Stimulated activated CD4-positive, alpha-beta T cell treated with anti-CD3 and anti-CD28 coated beads, Interleukin-15, amount 100 ng/mL, for 24 hours (primary cell): Measurements from ENCODE around the gene URI1.

Experiments used
- DNase-seq: peaks from one replicate; pipeline ENCODE4 v3.0.0-alpha.2; 2020

The URI1 gene

DNA sequence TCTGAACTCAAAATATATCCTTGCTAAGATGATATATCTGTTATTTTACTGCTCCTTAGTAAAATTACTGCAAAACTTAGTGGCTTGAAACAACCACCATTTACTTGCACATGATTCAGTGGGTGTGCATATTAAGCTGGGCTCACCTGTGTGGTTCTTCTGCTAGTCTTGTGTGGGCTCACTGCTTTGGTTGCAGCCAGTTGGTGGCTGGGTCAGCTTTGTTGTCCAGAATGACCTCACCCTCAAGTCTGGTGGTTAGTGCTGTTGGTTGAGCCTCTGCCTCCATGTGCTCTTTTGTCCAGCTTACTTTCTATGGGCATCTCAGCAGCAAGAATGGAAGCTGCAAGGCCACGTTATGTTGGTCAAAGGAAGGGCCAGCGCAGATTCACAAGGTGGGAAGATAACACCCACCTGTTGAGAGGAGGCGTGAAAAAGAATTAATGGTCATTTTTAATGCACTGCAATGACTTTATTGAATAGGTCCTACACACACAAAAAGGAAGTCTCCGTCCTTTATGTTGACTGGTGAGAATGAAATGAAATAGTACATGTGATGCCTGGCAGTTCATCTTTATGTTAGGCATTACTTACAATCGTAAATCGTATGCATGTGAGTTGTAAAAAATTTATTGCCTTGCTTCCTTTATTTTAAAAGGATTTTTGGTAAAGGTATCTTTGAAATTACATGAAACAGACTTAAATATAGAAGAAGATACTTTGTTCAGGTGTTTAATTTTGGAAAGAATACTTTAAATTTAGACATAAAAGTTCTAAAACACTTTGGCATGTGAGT is 34.3 kb downstream of the URI1 start:
- DNase-seq = no peak

DNA sequence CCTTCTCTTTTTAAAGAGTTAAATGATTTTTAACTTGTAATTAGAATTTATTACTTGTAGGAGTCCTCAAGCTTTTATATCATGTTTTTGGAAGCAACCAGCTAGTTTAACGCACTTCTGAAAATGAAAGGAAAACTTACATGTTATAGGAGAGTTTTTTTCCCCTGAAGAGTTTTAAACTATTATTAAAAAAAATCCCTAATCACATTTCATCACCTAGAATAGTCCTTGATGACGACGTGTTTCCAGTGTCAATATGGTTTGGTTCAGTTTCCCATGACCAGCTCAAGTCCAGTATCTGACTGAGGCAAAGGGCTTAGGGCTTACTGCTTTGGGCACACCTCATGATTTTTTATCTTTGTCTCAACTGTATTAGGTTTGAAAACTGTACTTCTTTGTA is 36.0 kb downstream of the URI1 start:
- no peak for DNase-seq

DNA sequence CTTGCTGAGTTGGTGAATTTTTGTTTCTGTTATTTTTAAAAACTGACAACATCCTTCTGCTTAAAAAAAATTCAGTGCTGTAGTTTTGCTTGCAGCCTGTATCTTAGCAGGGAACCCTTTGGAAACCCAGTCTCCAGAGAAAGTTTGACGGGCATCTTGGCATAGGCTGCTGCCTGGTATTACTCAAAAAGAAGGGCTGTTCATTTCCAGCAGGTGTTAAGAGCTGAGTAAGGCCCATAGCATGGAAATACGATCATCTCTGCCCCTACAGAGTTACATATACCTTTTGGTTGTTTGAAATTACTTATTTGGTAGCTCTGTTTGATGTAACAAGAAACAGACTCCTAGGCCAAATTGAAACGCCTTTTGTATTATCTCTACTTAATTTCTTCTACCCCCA is 41.5 kb downstream of the URI1 start:
- DNase-seq = no peak

DNA sequence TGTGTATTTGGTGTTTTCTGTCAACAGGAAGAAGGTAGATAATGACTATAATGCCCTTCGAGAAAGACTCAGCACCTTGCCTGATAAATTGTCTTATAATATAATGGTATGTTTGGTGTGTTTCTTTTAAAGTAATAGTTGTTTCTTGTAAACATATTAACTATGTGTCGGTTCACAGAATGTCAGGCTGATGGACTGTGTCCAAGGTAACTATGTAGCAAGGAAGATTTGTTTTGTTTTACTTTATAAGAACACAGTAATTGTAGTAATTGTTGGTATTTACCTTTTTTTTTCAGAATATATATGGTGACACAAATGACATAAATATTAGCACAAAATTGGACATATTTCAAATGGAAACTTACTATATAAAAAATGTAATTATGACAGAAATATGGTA is 43.2 kb downstream of the URI1 start:
- no peak for DNase-seq

DNA sequence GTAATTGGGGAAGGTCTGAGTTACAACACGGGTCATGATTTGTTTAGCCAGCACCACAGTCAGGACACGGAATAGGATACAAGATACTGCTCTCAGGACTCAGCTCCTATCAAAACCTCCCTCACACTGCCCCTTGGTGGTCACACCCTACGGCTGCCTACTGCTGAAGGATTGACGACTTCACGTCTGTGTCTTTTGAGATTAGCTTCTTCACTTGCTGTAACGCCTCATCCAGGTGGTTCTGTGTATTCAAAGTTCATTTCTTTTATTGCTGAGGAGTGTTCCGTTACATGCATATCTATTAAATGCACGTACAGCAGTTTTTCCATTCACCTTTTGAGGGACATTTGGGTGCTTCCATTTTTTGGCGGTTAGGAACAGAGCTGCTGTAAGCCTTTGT is 46.3 kb downstream of the URI1 start:
- DNase-seq = no peak

DNA sequence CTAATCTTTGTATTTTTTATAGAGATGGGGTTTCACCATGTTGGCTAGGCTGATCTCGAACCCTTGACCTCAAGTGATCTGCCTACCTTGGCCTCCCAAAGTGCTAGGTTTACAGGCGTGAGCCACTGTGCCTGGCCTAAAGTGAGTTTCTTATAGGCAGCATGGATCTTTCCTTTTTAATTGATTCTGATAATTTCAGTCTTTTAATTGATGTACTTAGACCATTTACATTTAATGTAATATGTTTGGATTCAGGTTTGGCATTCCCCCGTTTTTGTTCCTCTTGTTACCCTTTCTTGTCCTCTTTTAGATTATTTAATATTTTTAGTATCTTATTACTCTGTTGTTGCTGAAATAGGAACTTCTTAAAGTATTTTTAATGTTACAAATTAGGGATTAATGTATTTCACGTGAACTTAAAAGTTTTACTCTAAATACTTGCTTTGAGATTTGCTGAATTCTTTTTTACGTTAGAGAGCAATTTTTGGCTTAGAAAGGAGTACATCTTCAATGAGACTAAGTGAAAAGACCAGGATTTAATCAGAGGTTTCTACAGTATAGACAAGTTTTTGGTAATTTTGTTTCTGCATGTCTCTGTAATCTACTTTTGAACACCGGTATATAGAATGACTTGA is 50.3 kb downstream of the URI1 start:
- DNase-seq = no peak

DNA sequence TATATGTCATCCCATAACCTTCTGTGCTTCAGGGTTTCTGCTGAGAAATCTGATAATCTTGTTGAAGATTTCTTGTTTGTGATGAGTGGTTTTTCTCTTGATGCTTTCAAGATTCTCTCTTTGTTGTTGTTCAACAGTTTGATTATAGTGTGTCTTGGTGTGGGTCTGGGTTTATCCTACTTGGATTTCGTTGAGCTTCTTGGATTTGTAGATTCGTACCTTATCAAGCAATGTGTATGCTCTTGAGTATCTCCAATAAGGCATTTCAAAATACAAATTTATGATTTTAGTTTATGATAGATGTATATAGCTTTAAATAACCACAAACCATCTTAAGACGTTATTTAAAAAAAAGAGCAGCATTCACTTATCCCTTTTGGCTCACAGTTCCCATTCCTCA is 57.5 kb downstream of the URI1 start:
- no peak for DNase-seq

DNA sequence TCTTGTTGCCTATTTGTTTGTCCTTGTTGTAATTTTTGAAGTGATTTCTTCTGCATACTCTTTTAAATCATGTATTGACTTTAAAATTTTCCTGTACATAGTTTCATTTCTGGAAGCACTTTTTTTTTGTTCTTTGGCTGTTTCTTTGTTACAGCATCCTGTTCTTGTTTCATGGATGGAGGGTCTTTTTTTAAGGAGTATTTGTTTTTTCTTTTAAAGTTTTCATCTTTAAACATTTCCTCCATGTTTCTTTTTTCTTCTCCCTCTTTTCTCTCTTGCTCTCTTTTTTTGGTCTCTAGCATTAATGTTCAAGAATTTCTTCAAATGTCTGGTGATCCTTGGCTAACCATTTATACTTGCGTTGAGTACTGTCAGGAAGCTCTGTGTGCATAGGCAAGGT is 58.8 kb downstream of the URI1 start:
- no peak for DNase-seq

DNA sequence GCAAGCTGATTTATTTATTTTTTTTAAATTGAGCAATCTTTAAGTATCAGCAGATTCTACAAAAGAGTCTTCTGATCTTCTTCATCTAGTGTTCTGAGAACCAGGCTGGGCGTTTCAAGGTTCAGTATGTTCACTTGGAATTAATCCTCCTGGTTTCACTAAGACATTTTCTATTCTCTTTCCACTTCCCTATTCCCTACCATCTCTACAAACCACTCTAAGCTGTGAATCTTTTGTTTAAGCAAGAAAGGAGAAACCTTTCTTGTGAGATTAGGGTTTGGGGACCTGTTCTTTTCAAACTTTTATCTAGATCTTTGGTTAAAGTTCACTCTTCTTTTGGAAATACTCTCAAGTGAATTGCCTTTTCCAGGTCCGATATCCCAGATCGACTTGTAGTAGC is 59.3 kb downstream of the URI1 start:
- DNase-seq = no peak

DNA sequence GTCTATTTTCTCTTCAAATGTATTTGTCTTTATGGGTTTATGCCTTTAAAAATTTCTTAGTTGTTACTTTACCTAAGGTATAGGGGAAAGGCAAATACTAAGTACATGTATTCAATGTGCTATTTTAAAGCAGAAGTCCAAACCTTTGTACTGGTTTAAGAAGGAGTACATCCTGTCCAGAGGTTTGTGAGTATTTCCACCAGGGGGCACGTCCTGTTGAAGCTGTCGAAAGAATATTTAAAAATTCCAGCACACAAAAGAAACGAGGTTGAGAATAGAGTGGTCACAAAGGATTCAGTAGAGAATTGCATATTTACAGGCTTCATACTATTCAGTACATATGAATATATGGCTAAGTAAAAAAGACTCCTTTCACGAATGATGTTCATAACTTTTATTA is 59.8 kb downstream of the URI1 start:
- DNase-seq = no peak

DNA sequence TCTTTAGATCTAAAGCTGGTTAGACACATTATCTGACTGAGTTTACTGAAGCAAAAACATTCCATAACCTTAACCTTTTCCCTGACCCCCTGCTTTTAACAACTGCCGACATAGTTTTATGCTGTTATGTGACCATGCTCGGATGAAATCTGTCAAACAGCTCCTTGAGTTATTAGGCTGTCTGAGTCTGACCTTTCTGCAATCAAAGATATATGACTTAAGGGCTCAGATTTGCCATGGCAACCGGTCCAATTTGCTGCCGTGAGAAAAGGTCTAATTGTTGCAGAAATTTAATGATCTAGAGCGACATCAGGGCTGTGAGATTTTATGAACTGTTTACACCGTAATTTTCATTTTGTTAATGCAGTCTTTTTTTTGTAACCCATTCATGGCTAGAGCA is 61.8 kb downstream of the URI1 start:
- DNase-seq = no peak

DNA sequence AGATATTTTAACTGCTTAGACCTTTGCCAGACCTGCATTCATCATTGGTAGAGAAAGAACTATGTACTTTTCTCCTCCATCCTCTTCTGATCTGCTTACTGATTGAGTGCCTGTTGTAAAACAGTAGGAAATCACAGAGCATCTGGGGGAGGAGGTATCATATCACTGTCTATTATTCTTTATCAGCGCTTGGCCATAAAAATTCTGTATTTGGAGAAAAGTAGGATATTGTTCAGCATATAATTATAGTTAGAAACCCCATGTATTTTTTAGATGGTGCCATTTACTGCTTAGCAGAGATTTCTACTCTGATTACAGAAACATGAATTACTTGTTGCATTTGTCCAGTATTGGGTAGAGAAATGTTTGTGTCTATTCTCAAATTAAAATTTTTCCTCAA is 62.4 kb downstream of the URI1 start:
- no peak for DNase-seq

DNA sequence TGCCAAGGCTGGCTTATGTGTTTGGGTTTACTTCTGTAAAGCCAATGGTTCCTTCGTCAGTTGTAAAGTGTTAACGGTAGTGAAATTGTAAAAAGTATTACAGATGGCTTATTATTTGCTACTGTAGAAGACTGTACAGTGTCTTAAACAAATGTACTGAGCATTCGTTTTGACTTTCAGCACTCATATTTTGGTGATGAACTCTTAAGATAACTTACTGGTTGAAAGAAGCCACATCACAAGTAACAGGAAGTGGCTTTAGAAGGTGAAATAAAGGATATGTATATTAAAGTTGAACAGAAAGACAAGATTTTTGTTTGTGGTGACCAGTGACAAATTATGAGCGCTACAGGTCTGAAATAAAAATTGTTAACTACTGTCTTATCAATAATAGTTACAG is 64.2 kb downstream of the URI1 start:
- DNase-seq = no peak

DNA sequence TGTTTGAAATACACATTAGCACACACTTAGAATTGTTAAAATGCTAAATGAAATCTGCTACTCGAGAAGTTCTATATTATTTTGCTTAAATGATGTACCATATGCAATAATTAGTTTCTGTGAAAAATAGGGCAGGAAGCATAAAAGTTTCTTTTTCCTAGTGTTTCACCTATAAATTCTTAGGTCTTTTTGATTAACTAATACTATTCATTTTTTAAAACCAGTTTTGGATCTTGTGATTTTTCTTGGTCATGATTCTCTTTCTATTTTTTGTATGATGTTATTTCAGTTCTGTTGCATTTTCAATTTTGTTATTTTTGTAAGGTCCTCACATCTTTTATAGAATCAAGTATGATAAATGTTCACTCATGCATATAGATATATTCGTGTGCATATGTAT is 66.1 kb downstream of the URI1 start:
- DNase-seq = no peak

DNA sequence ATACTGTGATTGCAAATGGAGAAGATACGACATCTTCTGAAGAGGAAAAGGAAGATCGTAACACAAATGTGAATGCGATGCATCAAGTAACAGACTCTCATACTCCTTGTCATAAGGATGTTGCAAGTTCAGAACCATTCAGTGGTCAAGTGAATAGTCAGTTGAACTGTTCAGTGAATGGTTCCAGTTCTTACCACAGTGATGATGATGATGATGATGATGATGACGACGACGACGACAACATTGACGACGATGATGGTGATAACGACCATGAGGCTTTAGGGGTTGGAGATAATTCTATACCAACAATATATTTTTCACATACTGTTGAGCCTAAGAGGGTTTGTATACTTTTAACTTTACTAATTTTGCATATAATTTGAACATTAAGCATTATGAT is 67.0 kb downstream of the URI1 start:
- no peak for DNase-seq

DNA sequence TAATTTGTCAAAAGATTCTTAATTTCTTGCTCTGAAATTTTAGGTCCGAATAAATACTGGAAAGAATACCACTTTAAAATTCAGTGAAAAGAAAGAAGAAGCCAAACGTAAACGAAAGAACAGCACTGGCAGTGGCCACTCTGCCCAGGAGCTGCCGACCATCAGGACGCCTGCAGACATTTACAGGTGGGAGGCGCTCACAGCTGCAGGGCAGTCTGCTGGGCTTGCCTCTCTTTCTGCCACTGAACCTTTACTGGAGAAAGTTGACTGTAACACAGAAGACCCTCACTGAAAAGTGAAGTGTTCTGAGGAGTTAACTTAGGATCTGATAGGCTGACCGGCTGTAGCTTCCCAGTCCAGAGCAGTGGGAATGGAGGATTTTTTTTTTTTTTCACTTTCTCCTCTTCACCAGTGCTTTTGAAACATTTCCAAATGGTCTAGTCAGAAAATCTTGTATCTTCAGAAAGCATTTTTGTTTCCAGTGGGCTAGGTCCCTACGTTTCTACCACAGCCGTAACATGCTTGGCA is 69.1 kb downstream of the URI1 start:
- DNase-seq = no peak

DNA sequence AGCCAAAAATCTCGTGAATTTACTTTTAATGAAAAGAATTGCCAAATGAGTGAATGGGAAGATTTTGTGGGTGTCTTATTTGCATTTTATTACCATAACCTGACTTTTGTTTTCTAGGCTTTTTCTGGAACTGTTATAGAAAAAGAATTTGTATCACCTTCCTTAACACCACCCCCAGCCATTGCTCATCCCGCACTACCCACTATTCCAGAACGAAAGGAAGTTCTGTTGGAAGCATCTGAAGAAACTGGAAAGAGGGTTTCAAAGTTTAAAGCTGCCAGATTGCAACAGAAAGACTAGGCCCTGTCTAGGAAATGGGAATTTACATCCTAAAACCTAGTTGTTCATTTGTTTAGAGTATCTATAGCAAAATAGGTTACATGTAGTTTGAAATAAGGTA is 72.7 kb downstream of the URI1 start:
- no peak for DNase-seq

DNA sequence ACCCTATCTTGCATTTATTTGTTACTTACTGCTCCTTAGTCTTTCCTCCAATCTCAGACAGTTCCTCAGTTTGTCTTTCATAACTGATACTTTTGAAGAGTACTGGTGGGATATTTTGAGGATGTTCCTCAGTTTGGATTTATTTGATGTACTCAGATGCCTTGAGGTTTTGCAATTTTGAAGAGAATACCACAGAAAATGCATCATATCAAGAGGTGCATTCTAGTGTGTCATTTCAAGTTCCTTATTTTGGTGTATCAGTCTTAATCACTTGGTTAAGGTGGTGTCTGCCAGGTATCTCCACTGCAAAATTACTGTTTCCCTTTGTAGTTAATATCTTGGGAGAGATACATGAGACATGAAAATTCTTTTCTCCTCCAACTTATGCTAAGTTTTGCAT is 75.1 kb downstream of the URI1 start:
- DNase-seq = no peak

DNA sequence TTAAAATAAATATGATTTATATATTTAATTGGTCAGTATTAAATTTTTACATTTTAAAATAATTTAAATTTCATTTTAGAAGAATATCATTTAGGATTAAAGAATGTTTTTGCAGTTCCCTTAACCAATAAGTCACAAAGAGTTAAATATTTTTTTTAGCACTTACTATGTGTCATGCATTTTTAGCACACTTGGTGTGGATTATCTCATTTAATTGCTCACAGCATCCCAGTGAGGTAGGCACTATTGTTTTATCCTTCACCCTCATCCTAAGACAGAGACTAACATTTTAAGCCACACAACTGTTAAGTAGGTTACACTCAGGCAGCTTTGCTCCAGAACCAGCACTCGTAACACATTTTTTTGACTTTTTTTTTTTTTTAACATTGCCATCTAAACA is 78.2 kb downstream of the URI1 start:
- DNase-seq = no peak

DNA sequence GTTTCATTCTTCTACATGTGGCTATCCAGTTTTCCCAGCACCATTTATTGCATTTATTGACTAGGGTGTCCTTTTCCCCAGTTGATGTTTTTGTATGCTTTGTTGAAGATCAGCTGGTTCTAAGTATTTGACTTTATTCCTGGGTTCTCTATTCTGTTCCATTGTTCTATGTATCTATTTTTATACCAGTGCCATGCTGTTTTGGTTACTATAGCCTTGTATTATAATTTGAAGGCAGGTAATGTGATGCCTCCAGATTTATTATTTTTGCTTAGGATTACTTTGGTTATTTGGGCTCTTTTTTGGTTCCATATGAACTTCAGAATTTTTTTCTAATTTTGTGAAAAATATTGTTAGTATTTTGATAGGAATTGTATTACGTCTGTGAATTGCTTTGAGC is 80.6 kb downstream of the URI1 start:
- no peak for DNase-seq

DNA sequence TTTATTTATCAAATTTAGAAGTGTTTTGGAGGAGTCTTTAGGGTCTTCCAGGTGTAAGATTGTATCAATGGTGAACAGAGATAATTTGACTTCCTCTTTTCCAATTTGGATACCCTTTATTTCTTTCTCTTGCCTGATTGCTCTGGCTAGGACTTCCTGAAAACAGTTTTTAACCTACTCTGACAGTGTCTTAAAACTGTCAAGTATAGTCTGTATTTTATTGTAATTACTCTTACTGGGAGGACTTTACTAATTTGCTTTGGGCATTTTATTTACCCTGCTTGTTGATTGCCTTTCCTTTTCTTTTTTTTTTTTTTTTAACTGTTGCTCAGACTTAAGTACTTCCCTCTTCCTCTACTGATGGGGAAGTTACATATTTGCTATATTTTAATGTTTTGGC is 81.3 kb downstream of the URI1 start:
- no peak for DNase-seq

DNA sequence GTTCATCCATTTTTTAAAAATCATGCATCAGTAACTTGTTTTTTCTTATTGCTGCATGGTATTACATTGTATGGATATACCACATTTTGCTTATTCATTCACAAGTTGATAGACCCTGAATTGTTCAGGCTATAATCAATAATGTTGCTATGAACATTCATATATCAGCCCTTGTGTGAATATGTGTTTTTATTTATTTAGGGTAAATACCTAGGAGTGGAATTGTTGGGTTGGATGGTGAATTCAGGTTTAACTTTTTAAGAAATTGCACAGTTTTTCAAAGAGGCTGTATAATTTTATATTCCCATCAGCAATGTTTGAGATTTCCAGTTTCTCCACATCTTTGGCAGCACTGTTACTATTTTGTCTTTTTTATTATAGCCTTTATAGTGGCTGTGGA is 82.1 kb downstream of the URI1 start:
- no peak for DNase-seq

DNA sequence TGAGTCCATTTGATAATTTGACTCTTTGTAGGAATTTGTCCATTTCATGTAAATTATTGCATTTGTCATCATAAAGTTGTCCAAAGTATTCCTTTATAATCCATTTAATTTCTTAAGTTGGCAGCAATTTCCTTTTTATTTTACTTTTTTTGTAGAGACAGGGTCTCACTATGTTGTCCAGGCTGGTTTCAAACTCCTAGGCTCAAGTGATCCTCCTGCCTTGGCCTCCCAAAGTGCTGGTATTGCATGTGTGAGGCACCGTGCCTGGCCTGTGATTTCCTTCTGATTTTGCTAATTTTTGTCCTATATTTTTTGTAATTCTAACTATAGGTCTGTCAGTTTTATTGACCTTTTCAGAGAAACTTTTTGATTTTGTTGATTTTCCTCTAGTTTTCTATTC is 84.9 kb downstream of the URI1 start:
- no peak for DNase-seq

DNA sequence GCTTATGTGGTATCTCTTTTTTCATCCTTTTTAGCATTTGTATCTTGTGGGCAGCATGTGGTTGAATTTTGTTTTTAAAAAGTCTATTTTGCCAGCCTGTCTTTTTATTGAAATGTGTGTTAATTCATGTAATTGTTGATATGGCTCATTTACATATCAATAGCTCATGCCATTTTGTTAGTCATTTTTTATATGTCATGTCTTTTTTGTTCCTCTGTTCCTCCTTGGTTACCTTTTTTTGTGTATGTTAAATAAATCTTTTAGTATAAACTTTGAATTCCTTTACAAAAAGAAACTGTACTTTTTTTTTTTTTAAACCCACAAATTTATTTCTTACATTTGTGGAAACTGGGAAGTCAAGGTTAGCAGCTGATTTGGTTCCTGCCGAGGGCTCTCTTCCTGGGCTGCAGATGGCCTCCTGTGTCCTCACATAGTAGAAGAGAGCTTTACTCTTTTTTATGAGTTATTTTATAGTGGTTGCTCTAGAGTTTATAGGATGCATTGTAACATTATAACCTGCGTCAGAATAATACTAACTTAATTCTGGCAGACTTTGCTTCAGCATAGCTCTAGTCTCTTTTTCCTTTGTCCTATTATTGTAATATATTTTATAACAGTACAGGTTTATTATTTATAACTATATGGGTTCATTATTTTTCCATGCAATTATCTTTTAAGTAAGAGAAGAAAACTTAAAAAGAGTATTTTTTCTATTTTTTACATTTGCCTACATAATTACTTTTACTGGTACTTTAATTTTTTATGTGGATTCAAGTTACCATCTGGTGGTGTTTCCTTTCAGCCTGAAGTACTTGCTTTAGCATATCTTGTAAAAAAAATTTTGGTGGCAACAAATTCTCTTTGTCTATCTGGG is 86.3 kb downstream of the URI1 start:
- no peak for DNase-seq
